GM19372 (cell line): Measurements from ENCODE around the gene SPTBN5.

ENCODE experiments used
- ATAC-seq: cut with Tn5 transposase; IDR thresholded peaks from one replicate; pipeline ENCODE4 v1.9.1; 2021; ENCODE audit warnings: mild to moderate bottlenecking, low read depth, moderate library complexity; ENCODE audit not compliant: unreplicated experiment

Gene SPTBN5

GRCh38 chr15:41905036-41905793 is 11.4 kb upstream of the SPTBN5 start:
- no peak for ATAC-seq

GRCh38 chr15:41904541-41905005 is 10.7 kb upstream of the SPTBN5 start:
- no peak for ATAC-seq

- ATAC-seq, result no peak
Measured at GRCh38 chr15:41903782-41904181, 9.9 kb upstream of the SPTBN5 start.

GRCh38 chr15:41901431-41901830 is 7.6 kb upstream of the SPTBN5 start:
- ATAC-seq, result no peak

DNA sequence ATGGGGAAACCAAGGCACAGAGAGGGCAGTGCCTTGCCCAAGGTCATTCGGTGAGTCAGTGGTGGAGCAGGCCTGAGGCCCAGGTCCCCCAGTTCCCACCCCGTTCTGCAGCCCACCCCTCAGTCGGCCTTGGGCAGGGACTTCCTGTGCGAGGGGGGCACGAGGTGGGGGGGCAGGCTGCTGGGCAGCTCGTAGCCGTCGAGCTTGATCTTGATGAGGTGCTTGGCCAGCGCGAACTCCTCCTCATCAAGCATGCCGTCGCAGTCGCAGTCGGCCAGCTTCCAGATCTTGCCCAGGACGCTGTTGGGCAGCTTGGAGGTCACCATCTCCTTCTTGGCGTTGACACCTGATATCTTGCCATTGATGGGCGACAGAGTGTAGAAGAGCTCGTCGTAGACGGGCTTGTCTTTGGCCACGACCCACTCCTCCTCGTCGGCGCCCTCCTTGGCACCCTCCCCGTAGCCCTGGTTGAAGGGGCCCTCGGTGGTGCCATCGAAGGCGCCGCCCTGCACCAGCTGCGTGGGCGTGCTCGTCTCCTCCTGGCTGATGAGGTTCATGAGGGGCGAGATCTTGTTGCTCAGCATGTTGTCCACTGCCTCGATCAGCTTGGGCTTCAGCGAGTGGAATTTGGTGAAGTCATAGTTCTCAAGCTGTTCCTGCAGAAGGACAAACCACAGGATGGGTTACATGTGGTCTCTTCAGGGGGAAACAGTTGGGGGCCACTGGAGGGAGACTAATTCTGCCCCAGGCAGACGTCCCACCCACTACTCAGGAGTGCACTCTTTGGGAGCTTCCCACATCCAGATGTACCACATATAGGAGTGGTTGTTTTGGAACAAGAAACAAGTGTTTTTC is 6.9 kb upstream of the SPTBN5 start:
- no peak for ATAC-seq

DNA sequence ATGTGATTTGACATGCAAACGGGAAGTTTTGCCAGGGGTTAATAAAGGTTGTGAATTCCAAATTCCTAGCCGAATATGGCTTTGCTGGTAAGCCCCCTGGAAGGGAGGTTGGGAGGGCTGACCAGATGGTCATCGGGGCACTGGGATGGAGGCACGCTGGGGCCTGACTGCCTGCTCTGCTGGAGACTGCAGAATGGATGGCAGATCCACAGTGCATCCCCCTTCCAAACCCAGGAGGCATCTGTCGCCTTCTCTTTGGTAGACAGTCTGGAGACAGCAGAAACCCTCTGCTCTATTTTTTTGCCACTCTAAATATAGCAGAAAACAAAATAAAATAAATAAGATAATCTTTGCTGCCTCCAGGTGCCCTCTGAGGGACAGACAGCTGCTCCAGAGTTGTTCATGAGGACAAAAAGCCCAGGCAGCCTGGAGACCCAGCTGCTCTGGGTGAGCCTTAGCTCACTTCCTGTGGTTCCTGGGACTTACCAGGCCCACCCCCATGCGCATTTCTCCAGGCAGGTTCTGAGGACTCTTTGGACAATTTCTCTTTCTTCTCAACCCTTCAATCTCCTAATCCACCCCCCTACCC is 6.1 kb upstream of the SPTBN5 start:
- no peak for ATAC-seq

GRCh38 chr15:41897363-41897799 is 3.5 kb upstream of the SPTBN5 start:
- ATAC-seq, result no peak

- ATAC-seq, result no peak
Measured at GRCh38 chr15:41896566-41896965, 2.7 kb upstream of the SPTBN5 start.

DNA sequence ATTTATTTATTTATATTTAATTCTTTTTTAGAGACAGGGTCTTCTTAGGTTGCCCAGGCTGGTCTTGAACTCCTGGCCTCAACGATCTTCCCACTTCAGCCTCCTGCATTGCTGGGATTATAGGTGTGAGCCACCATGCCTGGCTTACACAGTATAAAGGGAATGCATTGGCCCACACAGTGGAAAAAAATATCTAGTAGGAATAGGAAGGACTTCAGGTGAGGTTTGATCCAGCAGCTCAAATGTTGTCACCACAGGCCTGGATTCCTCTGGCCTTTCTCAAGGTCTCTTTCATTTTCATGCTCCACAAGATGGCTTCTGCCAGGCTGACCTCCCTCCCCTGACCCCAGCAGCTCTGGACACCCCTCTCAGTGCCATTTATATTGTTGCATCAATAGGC is 2.1 kb upstream of the SPTBN5 start:
- ATAC-seq, result no peak

GRCh38 chr15:41895491-41895890 is 1.6 kb upstream of the SPTBN5 start:
- no peak for ATAC-seq

GRCh38 chr15:41894791-41895463 is 1.1 kb upstream of the SPTBN5 start:
- ATAC-seq, result peak; percentile 76

DNA sequence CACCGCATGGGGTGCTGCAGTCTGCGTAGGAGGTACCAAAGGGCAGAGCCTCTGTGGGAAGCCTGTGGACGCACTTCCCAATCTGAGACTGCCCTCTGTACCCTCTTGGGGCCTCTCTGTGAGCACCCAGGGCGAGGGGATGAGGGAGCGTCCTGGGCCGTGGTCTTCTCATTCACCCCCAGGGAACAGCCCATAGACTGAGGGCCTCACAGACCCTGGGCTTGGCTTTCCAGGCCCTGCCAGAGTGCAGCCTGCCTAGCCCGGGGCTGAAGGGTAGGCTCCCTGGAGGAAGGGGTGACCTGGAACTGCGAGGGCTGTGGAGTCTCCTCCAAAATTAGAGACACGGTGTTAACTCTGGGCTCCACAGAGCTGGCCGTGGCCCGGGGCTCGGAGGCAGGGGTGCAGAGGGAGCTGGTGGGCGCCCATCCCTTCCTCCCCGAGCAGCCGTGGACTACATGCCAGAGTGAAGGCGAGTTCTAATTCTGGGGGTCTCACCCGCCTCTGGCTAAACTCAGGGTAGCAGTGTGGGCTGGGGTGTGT is 468 bp upstream of the SPTBN5 start:
- no peak for ATAC-seq

- ATAC-seq, result no peak
Measured at GRCh38 chr15:41892621-41893421, 1.0 kb downstream of the SPTBN5 start.

DNA sequence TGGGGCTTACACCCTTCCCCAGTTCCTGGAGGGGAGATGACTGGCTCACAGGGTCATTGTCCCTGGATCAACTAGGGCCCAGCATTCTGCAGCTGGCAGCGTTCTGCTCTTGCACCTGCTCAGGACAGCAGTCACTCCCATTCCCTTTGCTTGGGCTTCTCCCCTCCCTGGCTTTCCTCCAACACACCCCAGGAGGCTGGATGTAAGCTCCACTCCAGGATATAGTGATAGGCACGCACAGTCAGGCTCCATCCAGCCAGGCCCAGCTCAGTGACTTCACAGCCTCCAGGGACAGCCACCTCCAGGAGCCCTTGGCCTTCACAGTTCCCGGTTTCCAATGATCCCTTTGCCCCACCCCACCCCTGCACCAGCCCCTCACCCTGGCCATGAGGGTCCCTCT is 1.9 kb downstream of the SPTBN5 start:
- no peak for ATAC-seq

GRCh38 chr15:41891226-41891625 is 2.6 kb downstream of the SPTBN5 start:
- ATAC-seq, result no peak

- no peak for ATAC-seq
Measured at GRCh38 chr15:41890050-41890690, 3.7 kb downstream of the SPTBN5 start.

- no peak for ATAC-seq
Measured at GRCh38 chr15:41888662-41889253, 5.1 kb downstream of the SPTBN5 start.

- ATAC-seq, result no peak
Measured at GRCh38 chr15:41887893-41888292, 6.0 kb downstream of the SPTBN5 start.

DNA sequence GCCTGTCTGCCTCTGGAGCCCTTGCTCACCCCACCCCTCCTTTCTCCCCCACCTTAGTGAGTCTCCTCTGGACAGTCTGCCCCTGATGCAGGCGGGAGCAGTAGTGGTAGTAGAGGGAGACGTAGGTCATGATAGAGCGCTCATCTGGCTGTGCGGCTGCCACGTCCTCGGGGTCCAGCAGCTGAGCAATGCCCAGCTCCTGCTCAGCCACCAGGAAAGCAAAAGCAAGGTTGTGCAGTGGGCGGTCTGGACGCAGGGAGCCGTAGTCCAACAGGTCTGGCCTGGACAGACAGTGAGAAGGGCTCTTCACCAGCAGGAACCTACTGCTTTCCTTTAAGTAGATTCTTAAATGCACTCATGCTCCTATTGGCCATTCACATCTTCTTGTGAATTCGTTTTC is 6.7 kb downstream of the SPTBN5 start:
- no peak for ATAC-seq
